K562 (cell line): Measurements from ENCODE around the gene ERBB3. TPM values are rescaled to one million over a fixed set of nuclear protein-coding genes. Genes with fewer than 3 reads are reported as not detected.

Experiments
- FOXM1 ChIP-seq, 2 experiments: fragments of 450-650 bp in 1 of 2; sonication (generic) in 1 of 2; formaldehyde crosslinking in 1 of 2; IDR thresholded peaks; 2 replicates each; pipeline versions ENCODE4 v1.6.1 to v1.9.0; 2017 to 2022; ENCODE audit warnings: low read depth in 2 of 2, mild to moderate bottlenecking in 2 of 2, missing genetic modification reagents in 1 of 2, moderate library complexity in 1 of 2
- KLF16 ChIP-seq: IDR thresholded peaks from 2 replicates; pipeline ENCODE4 v1.6.1; 2016; ENCODE audit warnings: antibody characterized with exemption
- MIER1 ChIP-seq: fragments of 450-650 bp; IDR thresholded peaks from 2 replicates; pipeline ENCODE4 v1.6.1; 2016; ENCODE audit warnings: antibody characterized with exemption, mild to moderate bottlenecking, low read depth
- NR2C1 ChIP-seq, 2 experiments: fragments of 450-650 bp; IDR thresholded peaks; 2 replicates each; pipeline ENCODE4 v1.6.1; 2017; ENCODE audit warnings: mild to moderate bottlenecking in 2 of 2, antibody characterized with exemption in 1 of 2, inconsistent platforms in 1 of 2, missing compliant biosample characterization in 1 of 2, missing genetic modification characterization in 1 of 2
- TRIM28 ChIP-seq: fragments of 450-650 bp; IDR thresholded peaks from 2 replicates; pipeline ENCODE4 v1.6.1; 2017
- YY1 ChIP-seq, 3 experiments: IDR thresholded peaks; 2 replicates each; pipeline ENCODE4 v1.6.1; 2011; ENCODE audit warnings: low read length in 2 of 3, mild to moderate bottlenecking in 2 of 3, moderate library complexity in 2 of 3, borderline replicate concordance in 1 of 3, control low read depth in 1 of 3, low read depth in 1 of 3; ENCODE audit not compliant: insufficient read depth in 3 of 3, insufficient replicate concordance in 2 of 3, control insufficient read depth in 1 of 3, insufficient read length in 1 of 3; ENCODE audit errors: extremely low read depth in 1 of 3
- ZNF699 ChIP-seq: fragments of 250-450 bp; sonication (Bioruptor Pico); IDR thresholded peaks from 2 replicates; pipeline ENCODE4 v1.8.0; 2021; ENCODE audit warnings: mild to moderate bottlenecking, moderate library complexity; ENCODE audit not compliant: insufficient replicate concordance
- polyA plus RNA-seq, 8 experiments: library from polyadenylated mRNA; depleted of rRNA in 4 of 8; stranded (reverse) in 5 of 8; unstranded in 3 of 8; fragments of >200 nt; fragmentation: Nextera tagmentation in 2 of 8; fragmentation: Illumina TruSeq in 1 of 8; extraction: Ambion mirVana in 2 of 8; extraction: Trizol in 1 of 8; gene quantifications; 2 replicates each; pipeline versions ENCODE4 v1.2.1 to v1.2.3, GENCODE V29; 2011 to 2014; ENCODE audit warnings: inconsistent platforms in 1 of 8, missing spikeins in 1 of 8
- total RNA-seq, 7 experiments: library from RNA; depleted of rRNA in 6 of 7; stranded (reverse); fragments of >200 nt in 6 of 7; fragmentation: Illumina TruSeq in 2 of 7; extraction: Trizol in 2 of 7; gene quantifications; 2 replicates each; pipeline versions ENCODE4 v1.2.1 to v1.2.3, GENCODE V29; 2011 to 2021; ENCODE audit warnings: low replicate concordance in 1 of 7
- TF ChIP-seq, protein P1 (sequence below), 2 experiments: fragments of 450-650 bp; IDR thresholded peaks; 2 replicates each; pipeline ENCODE4 v1.6.1; 2016; ENCODE audit warnings: mild to moderate bottlenecking in 2 of 2, borderline replicate concordance in 1 of 2, low read depth in 1 of 2, moderate library complexity in 1 of 2
- TF ChIP-seq, protein P2 (sequence below): fragments of 450-650 bp; IDR thresholded peaks from 2 replicates; pipeline ENCODE4 v1.6.1; 2017; ENCODE audit warnings: antibody characterized with exemption, mild to moderate bottlenecking
- TF ChIP-seq, protein P3 (sequence below): fragments of 450-650 bp; formaldehyde crosslinking; IDR thresholded peaks from 2 replicates; pipeline ENCODE4 v1.4.0; 2020; ENCODE audit warnings: mild to moderate bottlenecking, moderate library complexity
- TF ChIP-seq, protein P4 (sequence below): sonication (generic); formaldehyde crosslinking; IDR thresholded peaks from 2 replicates; pipeline ENCODE4 v1.9.0; 2022; ENCODE audit warnings: mild to moderate bottlenecking, missing genetic modification reagents

Gene ERBB3
- total and polyA plus RNA-seq, 9 of the 15 experiments (the other 6 are each of a cell fraction or from before 2014, with no cell fraction given): 1.5 to 5.4 (median 3.8) TPM

DNA sequence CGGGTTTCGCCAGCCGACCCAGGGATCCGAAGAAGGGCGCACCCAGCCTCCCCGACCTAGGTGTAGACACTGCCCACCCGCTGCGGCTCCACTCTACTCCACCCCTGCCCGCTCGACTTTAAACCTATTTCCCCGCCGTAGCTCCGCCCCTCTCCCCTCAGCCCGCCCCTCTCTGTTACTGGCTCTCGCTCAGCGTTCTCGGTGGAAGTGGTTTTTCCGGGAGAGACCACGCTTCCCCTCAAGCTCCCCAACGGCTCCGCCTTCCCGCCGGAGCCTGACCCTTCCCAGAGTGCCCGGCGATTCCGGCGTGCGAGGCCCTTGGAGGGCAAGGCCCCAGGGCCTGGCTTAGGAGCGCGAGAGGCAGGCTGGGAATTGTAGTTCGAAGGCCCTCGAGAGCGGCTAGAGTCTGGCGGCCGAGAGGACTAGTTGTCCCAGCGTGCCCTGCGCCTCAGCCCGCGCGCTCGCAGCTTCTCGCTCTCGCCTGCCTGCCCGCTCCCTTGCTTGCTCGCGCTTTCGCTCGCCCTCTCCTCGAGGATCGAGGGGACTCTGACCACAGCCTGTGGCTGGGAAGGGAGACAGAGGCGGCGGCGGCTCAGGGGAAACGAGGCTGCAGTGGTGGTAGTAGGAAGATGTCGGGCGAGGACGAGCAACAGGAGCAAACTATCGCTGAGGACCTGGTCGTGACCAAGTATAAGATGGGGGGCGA, 24.3 kb downstream of the ERBB3 start, which contains the start of gene PA2G4 (continued):
- TF ChIP-seq, protein P1, sequence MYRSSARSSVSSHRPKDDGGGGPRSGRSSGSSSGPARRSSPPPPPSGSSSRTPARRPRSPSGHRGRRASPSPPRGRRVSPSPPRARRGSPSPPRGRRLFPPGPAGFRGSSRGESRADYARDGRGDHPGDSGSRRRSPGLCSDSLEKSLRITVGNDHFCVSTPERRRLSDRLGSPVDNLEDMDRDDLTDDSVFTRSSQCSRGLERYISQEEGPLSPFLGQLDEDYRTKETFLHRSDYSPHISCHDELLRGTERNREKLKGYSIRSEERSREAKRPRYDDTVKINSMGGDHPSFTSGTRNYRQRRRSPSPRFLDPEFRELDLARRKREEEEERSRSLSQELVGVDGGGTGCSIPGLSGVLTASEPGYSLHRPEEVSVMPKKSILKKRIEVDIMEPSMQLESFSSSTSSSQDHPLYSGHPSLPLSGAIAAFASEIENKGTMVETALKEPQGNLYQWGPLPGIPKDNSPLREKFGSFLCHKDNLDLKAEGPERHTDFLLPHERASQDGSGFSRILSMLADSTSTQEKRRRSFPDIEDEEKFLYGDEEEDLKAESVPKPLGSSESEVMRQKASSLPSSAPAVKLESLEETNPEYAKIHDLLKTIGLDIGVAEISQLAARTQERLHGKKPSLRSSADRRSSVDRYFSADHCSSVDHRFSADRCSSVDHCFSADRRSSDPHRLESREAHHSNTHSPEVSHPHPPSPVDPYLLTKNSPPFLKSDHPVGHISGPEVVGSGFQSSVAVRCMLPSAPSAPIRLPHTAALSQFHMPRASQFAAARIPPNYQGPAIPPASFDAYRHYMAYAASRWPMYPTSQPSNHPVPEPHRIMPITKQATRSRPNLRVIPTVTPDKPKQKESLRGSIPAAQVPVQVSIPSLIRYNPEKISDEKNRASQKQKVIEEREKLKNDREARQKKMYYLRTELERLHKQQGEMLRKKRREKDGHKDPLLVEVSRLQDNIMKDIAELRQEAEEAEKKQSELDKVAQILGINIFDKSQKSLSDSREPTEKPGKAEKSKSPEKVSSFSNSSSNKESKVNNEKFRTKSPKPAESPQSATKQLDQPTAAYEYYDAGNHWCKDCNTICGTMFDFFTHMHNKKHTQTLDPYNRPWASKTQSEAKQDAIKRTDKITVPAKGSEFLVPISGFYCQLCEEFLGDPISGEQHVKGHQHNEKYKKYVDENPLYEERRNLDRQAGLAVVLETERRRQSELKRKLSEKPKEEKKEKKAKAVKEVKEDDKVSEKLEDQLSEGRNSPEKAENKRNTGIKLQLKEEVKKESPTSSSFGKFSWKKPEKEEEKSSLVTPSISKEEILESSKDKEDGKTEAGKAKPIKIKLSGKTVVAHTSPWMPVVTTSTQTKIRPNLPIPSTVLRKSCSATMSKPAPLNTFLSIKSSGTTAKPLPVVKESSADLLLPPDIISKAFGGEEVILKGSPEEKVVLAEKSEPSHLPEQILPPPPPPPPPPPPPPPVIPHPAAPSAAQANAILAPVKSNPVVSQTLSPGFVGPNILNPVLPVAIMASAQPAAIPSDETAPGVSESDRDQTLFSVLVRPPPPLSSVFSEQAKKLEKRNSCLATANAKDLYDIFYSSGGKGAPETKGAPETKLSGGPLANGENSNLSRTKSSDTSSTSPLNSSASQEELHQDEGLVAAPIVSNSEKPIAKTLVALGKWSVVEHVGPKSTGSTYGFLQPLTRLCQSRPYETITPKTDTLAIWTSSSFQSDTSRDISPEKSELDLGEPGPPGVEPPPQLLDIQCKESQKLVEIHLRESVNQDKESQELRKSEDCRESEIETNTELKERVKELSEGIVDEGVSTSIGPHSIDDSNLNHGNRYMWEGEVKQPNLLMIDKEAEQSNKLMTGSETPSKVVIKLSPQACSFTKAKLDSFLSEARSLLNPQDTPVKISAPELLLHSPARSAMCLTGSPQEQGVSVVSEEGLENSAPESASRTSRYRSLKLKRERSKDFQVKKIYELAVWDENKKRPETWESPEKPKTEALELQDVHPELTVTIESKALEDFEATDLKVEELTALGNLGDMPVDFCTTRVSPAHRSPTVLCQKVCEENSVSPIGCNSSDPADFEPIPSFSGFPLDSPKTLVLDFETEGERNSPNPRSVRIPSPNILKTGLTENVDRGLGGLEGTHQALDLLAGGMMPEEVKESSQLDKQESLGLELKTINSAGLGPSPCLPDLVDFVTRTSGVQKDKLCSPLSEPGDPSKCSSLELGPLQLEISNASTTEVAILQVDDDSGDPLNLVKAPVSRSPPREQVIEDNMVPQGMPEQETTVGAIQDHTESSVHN (IDR thresholded peaks at IDR 0.05; ENCODE audit: borderline replicate concordance in 1 of 2, low read depth in 1 of 2): no peak
- TF ChIP-seq ZNF699 (CRISPR knock-in tag) (no peak), MIER1 (no peak), YY1 (IDR thresholded peaks at IDR 0.05; ENCODE audit: borderline replicate concordance in 1 of 3, control insufficient read depth in 1 of 3, extremely low read depth in 1 of 3, insufficient read depth in 3 of 3, insufficient read length in 1 of 3, insufficient replicate concordance in 2 of 3, low read depth in 1 of 3, low read length in 2 of 3) (no peak), FOXM1 (IDR thresholded peaks at IDR 0.05; ENCODE audit: low read depth) (no peak), FOXM1 (CRISPR knock-in tag; IDR thresholded peaks at IDR 0.05; ENCODE audit: low read depth) (peak; percentile 86; the same call in 1 of the 2 replicates), NR2C1 (IDR thresholded peaks at IDR 0.05) (peak; percentile 93), NR2C1 (tag; IDR thresholded peaks at IDR 0.05) (peak; percentile 96), TRIM28 (no peak), KLF16 (no peak)
- TF ChIP-seq, protein P2, sequence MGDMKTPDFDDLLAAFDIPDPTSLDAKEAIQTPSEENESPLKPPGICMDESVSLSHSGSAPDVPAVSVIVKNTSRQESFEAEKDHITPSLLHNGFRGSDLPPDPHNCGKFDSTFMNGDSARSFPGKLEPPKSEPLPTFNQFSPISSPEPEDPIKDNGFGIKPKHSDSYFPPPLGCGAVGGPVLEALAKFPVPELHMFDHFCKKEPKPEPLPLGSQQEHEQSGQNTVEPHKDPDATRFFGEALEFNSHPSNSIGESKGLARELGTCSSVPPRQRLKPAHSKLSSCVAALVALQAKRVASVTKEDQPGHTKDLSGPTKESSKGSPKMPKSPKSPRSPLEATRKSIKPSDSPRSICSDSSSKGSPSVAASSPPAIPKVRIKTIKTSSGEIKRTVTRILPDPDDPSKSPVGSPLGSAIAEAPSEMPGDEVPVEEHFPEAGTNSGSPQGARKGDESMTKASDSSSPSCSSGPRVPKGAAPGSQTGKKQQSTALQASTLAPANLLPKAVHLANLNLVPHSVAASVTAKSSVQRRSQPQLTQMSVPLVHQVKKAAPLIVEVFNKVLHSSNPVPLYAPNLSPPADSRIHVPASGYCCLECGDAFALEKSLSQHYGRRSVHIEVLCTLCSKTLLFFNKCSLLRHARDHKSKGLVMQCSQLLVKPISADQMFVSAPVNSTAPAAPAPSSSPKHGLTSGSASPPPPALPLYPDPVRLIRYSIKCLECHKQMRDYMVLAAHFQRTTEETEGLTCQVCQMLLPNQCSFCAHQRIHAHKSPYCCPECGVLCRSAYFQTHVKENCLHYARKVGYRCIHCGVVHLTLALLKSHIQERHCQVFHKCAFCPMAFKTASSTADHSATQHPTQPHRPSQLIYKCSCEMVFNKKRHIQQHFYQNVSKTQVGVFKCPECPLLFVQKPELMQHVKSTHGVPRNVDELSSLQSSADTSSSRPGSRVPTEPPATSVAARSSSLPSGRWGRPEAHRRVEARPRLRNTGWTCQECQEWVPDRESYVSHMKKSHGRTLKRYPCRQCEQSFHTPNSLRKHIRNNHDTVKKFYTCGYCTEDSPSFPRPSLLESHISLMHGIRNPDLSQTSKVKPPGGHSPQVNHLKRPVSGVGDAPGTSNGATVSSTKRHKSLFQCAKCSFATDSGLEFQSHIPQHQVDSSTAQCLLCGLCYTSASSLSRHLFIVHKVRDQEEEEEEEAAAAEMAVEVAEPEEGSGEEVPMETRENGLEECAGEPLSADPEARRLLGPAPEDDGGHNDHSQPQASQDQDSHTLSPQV: peak; percentile 78
- TF ChIP-seq, protein P3, sequence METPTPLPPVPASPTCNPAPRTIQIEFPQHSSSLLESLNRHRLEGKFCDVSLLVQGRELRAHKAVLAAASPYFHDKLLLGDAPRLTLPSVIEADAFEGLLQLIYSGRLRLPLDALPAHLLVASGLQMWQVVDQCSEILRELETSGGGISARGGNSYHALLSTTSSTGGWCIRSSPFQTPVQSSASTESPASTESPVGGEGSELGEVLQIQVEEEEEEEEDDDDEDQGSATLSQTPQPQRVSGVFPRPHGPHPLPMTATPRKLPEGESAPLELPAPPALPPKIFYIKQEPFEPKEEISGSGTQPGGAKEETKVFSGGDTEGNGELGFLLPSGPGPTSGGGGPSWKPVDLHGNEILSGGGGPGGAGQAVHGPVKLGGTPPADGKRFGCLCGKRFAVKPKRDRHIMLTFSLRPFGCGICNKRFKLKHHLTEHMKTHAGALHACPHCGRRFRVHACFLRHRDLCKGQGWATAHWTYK: no peak; the same call in 1 of the 2 replicates
- TF ChIP-seq, protein P4, sequence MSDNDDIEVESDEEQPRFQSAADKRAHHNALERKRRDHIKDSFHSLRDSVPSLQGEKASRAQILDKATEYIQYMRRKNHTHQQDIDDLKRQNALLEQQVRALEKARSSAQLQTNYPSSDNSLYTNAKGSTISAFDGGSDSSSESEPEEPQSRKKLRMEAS (CRISPR knock-in tag): peak; percentile 94
